Caki2 (cell line): ENCODE measurements around the gene CELF1. TPM values are rescaled to one million over a fixed set of nuclear protein-coding genes. Genes with fewer than 3 reads are reported as not detected.

ENCODE experiments used
- DNase-seq: peaks from one replicate; pipeline ENCODE4 v3.0.0-alpha.2; 2015; ENCODE audit warnings: low read depth
- in situ Hi-C: cut with HindIII; loops from 2 replicates; pipeline ENCODE4 v1.10.0; 2016; ENCODE audit warnings: low sequenced_read_pairs, low pct_unique_long_range_greater_than_20kb, mixed read lengths
- total RNA-seq: library from RNA; depleted of rRNA; stranded (reverse); fragments of >200 nt; shearing (Covaris generic); gene quantifications from 2 replicates; pipeline ENCODE4 v1.2.3, GENCODE V29; 2014; ENCODE audit warnings: low replicate concordance

The CELF1 gene
- total RNA-seq, 1 experiment from 2014 or later, result 39.8 TPM

DNA sequence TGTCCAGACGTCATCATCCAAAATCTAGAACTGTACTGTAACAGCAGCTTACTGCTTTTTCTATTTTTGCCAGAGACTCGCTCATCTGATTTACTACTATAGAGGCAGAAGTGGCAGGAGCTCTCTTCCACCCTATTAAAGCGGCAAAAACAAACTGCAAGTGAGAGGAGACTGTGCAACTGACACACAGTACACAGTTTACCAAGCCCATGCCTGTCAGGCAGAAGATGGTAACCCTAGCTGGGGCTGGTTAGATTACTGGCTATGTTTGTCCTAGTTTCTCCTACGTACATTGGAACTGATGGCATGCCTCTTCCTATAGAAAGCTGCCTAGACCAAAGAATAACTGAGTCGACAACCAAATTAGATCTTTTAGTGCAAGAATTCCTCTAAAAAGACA lies 51.8 kb downstream of the CELF1 start:
- no peak for DNase-seq

DNA sequence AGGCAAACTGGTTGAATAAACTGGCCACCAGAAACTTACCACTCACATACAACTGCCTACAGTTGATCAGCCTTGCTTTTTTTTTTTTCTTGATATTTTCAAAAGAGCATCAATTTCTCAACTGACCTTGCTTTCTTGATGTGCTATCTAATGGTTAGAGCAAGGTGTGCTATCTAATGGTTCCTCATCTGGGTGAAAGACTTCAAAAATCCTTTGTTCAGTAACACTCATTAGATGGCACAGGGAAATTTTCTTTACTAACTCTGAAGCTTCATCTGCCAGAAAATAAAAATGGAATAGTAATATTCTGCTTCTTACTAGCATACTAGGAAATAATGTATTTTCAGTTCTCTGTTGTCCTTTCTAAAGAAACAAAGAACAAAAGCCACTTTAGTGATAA lies 52.8 kb downstream of the CELF1 start:
- no peak for DNase-seq
- in situ Hi-C loops, result no loop called here

More for the DNA sequence above, 51.8 kb downstream of the CELF1 start:
- in situ Hi-C loops, result no loop called here

- no peak for DNase-seq
- in situ Hi-C loops, result no loop called here
These were observed 53.3 kb downstream of the CELF1 start for GRCh38 chr11:47499614-47500013.

GRCh38 chr11:47499161-47499560 lies 53.8 kb downstream of the CELF1 start:
- no peak for DNase-seq
- in situ Hi-C loops, result no loop called here

DNA sequence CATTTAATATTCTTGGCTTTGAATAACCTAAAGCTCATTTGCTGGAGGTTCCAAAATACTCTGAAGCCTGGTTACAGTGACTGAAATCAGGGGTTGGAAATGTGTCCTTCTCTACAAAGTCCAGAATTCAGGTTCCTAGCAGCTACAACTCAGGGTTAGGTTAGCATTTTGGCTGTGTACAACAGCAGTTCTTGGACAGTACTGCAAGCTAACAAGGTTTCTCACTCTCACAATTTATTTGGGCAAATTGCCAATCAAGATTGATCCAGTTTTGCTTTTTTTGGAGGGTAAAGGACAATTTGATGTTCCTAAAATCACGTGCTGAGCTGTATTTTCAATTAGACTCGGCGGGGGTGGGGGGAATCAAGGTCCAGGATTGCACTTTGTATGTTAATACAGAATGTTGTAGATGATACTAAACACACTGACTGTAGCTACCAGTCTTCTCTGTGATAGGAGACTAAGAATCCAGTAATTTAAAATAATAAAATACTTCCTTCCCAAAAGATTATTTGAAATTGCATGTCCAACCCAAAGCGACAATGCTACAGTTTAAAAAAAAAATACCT lies 54.3 kb downstream of the CELF1 start:
- no peak for DNase-seq
- in situ Hi-C loops, result no loop called here

DNA sequence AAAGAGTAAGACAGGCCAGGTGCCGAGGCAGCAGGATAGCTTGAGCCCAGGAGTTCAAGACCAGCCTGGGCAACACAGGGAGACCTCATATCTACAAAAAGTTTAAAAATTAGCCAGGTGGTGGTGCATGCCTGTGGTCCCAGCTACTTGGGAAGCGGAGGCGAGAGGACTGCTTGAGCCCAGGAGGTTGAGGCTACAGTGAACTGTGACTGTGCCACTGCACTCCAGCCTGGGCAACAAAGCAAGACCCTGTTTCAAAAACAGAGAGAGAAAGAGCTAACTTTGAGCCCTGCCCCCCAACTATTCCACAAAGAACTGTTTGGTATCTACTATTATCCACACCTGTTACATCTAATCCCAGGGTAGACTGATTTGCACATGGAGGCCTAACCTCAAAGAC lies 54.8 kb downstream of the CELF1 start:
- in situ Hi-C loops, result no loop called here
- DNase-seq, result no peak

GRCh38 chr11:47496808-47497207 lies 56.1 kb downstream of the CELF1 start:
- no peak for DNase-seq
- in situ Hi-C loops, result no loop called here

GRCh38 chr11:47495856-47496217 lies 57.1 kb downstream of the CELF1 start:
- no peak for DNase-seq
- in situ Hi-C loops, result no loop called here

DNA sequence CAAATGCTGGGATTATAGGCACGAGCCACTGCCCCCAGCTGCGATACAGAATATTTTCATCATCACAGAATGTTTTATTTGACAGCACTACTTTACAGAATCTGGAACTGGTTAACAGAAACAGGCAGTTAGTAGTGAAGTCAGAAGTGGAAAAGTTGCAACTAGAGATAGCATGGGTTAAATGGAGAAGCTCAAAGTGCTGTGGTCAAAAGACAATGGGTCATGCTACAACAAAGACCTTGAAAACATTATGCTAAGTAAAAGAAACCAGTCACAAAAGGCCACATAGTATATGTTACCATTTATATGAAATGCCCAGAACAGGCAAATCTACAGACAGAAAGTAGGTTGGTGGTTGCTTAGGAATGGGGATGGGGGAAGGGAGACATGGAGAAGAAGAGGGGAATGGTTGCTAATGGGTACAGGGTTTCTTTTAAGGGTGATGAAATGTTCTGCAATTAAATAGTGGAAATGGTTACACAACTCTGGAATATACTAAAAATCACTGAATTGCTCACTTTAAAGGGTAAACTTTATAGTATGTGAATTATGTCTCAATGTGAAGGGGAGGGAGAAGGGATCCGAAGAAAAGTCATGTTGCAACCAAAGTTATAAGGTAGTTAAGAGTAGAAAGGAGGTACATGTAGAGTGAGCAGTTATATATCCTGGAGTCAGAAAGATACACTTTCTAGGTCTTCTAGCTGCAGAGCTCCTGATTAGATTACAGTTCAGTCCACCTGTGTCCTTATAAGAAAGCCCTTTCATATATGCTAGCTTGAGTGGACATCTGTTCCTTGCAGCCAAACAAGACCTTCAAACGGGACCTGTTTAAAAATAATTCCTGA lies 57.7 kb downstream of the CELF1 start:
- in situ Hi-C loops, result no loop called here
- DNase-seq, result no peak

GRCh38 chr11:47489395-47489755 lies 63.6 kb downstream of the CELF1 start:
- in situ Hi-C loops, result no loop called here
- DNase-seq, result no peak

GRCh38 chr11:47488674-47489394 lies 64.1 kb downstream of the CELF1 start:
- in situ Hi-C loops, result no loop called here
- no peak for DNase-seq

DNA sequence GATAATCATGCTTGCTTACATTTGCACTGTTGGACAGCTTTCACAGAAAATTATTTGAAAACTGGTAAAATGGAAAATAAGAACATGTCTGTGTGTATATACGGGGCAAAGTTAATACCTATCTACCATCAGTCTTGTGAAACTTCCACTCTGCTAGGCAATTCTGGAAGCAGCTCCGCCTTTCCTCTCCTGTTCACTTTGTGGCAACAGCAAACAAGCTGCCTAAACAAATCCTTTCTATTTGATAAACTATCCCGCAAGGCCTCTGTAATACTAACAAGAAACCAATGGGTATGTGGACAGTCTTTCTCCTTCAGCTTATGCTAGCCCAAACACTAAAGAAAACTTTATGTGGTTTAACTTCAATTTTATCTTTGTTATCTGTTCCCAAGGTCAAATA lies 64.8 kb downstream of the CELF1 start:
- DNase-seq, result no peak
- in situ Hi-C loops, result no loop called here

- DNase-seq, result no peak
- in situ Hi-C loops, result no loop called here
These were observed 65.5 kb downstream of the CELF1 start for GRCh38 chr11:47487421-47487820.

GRCh38 chr11:47485107-47485506 lies 67.8 kb downstream of the CELF1 start:
- DNase-seq, result no peak
- in situ Hi-C loops, result no loop called here

DNA sequence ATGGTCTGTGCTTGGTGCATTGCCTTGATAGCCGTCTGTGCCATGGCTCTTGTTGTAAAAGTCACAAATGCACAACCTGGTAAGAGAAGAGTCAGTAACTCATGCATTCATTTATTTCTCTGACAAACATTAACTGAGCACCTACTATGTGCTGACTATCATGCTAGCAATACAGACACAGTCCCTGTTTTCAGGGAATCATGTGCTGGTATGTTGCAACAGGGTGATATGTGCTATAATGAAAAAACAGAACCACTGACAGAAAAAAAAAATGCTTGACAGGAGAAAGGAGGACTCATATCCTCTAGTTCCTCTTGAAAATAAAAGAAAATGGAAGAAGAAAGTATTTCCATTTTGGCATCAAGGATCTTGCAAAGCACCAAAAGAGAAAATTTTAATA lies 69.5 kb downstream of the CELF1 start:
- in situ Hi-C loops, result no loop called here
- no peak for DNase-seq

DNA sequence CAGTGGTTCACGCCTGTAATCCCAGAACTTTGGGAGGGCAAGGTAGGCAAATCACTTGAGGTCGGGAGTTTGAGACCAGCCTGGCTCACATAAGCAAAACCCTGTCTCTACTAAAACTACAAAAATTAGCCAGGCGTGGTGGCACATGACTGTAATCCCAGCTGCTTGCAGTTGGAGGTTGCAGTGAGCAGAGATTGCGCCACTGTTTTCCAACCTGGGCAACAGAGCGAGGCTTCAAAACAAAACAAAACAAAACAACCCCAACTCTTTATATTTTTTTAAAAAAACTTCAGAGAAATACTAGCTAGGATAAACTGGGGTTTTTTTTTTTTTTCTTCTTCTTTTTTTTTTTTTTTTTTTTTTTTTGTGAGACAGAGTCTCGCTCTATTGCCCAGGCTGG lies 72.2 kb downstream of the CELF1 start:
- peak; percentile 3 for DNase-seq
- in situ Hi-C loops, result no loop called here

GRCh38 chr11:47478651-47479329 lies 74.1 kb downstream of the CELF1 start:
- in situ Hi-C loops, result no loop called here
- no peak for DNase-seq

DNA sequence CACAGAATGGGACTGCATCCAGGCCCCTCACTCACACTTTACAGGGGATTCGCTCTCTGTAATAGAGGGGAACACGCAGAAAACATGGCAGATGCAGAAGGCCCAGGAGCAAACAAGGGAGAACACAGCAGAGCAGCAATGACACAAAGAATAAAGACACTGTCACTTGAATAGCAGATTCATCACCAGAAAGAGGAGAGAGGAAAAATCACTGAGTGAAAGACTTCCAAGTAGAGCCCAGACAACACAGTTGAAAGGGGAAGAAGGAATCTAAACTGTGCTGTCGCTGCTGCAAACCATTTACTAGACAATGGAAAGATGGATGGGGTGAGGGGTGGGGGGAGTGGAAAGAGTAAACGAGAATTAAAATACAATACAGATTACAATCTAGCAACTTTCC lies 75.2 kb downstream of the CELF1 start:
- no peak for DNase-seq
- in situ Hi-C loops, result no loop called here

GRCh38 chr11:47477323-47477722 lies 75.6 kb downstream of the CELF1 start:
- in situ Hi-C loops, result no loop called here
- no peak for DNase-seq
